ENCODE results near the gene ACVR1B.

The ACVR1B gene

DNA sequence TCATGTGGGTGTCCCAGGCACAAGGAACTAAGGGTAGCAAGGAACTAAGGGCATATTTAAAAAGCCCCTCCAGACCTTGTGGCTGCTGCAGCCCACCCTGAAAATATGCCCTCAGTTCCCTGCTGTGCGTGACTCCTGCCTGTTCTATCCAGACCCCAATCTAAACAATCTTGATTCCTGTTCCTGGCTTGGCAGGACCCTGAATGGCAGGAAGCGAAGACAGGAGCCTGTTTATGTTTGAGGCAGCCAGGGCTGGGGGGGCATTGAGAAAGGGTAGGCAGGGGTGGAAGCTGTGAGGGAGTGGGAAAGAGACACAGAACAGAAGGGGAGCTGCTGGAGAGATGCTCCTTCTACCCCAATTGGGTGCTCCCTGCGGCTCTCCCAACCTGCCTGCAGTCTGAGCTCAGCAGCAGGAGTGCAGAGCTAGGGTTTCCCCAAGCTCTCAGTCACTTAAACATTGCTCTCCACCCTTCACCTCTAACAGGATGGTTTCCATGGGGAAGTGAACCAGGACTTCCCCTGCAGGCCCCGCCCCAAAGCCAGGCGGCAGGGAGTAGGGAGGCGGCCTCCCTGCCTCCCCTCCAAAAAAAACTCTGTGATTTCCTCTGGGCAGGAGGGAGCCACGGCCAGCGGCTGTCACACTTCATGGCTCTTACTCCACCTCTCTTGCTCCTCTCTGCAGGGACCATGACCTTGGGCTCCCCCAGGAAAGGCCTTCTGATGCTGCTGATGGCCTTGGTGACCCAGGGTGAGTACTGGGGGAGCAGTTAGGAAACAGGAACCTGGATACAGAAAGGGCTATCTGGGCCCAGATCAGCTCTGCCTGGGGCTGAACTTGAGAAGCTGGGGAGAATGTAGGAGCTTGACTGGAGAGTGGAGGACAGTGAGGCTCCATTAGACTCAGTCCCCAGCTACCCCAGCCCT is 39.4 kb upstream of the ACVR1B start:
- H3K36me3 ChIP-seq (ENCODE audit: control insufficient read depth, insufficient read depth, low read length), result peaks cover 8% of the 10 kb centered on the region
- no peaks in the 10 kb centered on the region for H3K4me1 ChIP-seq (ENCODE audit: control insufficient read depth, insufficient read depth, low read length)
- H3K9ac ChIP-seq (ENCODE audit: low read length), result no peak overlapping the region
- no peak overlapping the region for H3K27ac ChIP-seq (ENCODE audit: low read depth, low read length)
- H3K4me3 ChIP-seq (ENCODE audit: low read length), result peak overlapping the region; percentile 36
- peaks cover 6% of the 10 kb centered on the region for H3K27me3 ChIP-seq (ENCODE audit: control insufficient read depth, insufficient read depth, low read length)

DNA sequence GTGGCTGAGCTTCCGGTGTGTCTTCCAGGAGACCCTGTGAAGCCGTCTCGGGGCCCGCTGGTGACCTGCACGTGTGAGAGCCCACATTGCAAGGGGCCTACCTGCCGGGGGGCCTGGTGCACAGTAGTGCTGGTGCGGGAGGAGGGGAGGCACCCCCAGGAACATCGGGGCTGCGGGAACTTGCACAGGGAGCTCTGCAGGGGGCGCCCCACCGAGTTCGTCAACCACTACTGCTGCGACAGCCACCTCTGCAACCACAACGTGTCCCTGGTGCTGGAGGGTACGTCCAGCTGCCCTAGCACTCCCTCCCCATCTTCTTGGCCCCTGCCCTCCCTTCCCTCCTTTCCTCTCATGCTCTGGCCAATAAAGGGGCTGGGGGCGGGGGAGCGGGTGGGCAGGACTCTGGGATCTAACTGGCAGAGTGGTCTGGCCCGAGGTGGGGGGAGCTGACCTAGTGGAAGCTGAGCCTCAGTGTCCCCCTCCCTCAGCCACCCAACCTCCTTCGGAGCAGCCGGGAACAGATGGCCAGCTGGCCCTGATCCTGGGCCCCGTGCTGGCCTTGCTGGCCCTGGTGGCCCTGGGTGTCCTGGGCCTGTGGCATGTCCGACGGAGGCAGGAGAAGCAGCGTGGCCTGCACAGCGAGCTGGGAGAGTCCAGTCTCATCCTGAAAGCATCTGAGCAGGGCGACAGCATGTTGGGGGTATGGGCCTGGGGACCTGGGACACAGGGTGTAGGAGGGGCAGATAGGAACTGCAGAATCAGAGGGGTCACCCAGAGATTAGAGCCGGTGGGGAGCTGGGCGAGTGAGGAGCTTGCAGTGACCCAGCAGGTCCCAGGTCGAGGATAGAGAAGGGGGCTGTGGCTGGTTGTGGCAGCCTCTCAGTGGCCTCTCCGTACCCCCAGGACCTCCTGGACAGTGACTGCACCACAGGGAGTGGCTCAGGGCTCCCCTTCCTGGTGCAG is 38.1 kb upstream of the ACVR1B start:
- no peak overlapping the region for H3K4me3 ChIP-seq (ENCODE audit: low read length)
- H3K36me3 ChIP-seq (ENCODE audit: control insufficient read depth, insufficient read depth, low read length), result peaks cover 11% of the 10 kb centered on the region
- no peak overlapping the region for H3K27ac ChIP-seq (ENCODE audit: low read depth, low read length)
- no peak overlapping the region for H3K9ac ChIP-seq (ENCODE audit: low read length)
- no peaks in the 10 kb centered on the region for H3K4me1 ChIP-seq (ENCODE audit: control insufficient read depth, insufficient read depth, low read length)
- H3K27me3 ChIP-seq (ENCODE audit: control insufficient read depth, insufficient read depth, low read length), result no peaks in the 10 kb centered on the region

DNA sequence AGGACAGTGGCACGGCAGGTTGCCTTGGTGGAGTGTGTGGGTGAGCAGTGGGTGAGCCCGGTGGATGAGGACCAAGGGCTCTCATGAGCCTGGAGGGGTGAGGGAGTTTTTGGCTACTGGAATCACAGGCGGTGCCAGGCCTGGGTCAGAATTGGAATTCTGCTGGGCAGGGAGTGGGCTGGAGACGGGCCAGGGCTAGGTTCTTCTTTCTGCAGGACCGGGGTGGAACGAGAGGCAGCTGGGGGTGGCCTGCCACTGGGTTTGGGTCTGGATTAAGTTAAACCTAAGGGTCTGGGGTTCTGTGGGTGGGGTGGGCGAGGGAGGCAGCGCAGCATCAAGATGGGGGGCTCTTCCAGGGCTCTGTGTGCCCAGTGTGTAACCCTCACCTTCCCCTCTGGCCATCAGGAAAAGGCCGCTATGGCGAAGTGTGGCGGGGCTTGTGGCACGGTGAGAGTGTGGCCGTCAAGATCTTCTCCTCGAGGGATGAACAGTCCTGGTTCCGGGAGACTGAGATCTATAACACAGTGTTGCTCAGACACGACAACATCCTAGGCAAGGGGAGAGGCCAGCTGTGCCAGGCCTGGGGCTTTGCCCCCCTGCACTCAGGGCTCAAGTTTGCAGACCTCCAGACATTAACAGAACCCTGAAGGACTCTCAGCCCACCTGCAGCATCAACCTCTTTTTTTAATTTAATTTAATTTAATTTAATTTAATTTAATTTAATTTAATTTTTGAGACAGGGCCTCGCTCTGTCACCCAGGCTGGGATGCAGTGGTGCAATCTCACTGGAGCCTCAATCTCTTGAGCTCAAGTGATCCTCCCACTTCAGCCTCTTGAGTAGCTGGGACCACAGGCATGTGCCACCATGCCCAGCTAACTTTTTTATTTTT is 37.2 kb upstream of the ACVR1B start:
- Histone ChIP-seq H3K4me3 (ENCODE audit: low read length) (no peak overlapping the region), H3K27ac (ENCODE audit: low read depth, low read length) (no peak overlapping the region), H3K27me3 (ENCODE audit: control insufficient read depth, insufficient read depth, low read length) (no peaks in the 10 kb centered on the region), H3K36me3 (ENCODE audit: control insufficient read depth, insufficient read depth, low read length) (peaks cover 11% of the 10 kb centered on the region), H3K4me1 (ENCODE audit: control insufficient read depth, insufficient read depth, low read length) (no peaks in the 10 kb centered on the region), H3K9ac (ENCODE audit: low read length) (no peak overlapping the region)

DNA sequence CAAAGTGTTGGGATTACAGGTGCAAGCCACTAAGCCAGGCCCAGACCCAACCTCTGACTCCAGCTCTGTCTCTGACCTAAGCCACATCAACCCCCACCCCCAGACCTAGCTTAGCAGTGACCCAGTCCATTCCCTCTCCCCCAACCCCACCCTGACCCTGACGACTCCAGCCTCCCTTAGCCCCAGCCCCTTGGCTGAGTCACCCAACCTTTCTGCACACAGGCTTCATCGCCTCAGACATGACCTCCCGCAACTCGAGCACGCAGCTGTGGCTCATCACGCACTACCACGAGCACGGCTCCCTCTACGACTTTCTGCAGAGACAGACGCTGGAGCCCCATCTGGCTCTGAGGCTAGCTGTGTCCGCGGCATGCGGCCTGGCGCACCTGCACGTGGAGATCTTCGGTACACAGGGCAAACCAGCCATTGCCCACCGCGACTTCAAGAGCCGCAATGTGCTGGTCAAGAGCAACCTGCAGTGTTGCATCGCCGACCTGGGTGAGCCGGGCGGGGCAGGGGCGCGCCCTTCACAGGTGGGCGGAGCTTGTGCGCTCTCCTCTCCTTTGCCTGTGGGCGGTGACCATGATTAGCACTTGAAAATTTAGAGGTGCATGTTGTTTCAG is 36.4 kb upstream of the ACVR1B start:
- Histone ChIP-seq H3K27me3 (ENCODE audit: control insufficient read depth, insufficient read depth, low read length) (no peaks in the 10 kb centered on the region), H3K9ac (ENCODE audit: low read length) (no peak overlapping the region), H3K4me1 (ENCODE audit: control insufficient read depth, insufficient read depth, low read length) (no peaks in the 10 kb centered on the region), H3K4me3 (ENCODE audit: low read length) (no peak overlapping the region), H3K27ac (ENCODE audit: low read depth, low read length) (no peak overlapping the region), H3K36me3 (ENCODE audit: control insufficient read depth, insufficient read depth, low read length) (peaks cover 11% of the 10 kb centered on the region)

DNA sequence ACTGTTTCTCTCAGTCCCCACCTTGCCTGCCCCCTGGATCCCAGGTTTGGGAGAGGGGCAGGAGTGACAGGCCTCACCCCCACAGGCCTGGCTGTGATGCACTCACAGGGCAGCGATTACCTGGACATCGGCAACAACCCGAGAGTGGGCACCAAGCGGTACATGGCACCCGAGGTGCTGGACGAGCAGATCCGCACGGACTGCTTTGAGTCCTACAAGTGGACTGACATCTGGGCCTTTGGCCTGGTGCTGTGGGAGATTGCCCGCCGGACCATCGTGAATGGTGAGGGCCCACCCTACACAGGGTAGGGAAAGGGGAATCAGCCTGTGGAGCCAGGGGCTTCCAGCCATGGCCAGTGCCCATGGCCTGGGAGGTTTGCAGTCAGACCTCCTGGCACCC is 35.5 kb upstream of the ACVR1B start:
- Histone ChIP-seq H3K4me3 (ENCODE audit: low read length) (no peak overlapping the region), H3K27ac (ENCODE audit: low read depth, low read length) (no peak overlapping the region), H3K36me3 (ENCODE audit: control insufficient read depth, insufficient read depth, low read length) (peaks cover 11% of the 10 kb centered on the region), H3K27me3 (ENCODE audit: control insufficient read depth, insufficient read depth, low read length) (no peaks in the 10 kb centered on the region), H3K4me1 (ENCODE audit: control insufficient read depth, insufficient read depth, low read length) (no peaks in the 10 kb centered on the region), H3K9ac (ENCODE audit: low read length) (no peak overlapping the region)

DNA sequence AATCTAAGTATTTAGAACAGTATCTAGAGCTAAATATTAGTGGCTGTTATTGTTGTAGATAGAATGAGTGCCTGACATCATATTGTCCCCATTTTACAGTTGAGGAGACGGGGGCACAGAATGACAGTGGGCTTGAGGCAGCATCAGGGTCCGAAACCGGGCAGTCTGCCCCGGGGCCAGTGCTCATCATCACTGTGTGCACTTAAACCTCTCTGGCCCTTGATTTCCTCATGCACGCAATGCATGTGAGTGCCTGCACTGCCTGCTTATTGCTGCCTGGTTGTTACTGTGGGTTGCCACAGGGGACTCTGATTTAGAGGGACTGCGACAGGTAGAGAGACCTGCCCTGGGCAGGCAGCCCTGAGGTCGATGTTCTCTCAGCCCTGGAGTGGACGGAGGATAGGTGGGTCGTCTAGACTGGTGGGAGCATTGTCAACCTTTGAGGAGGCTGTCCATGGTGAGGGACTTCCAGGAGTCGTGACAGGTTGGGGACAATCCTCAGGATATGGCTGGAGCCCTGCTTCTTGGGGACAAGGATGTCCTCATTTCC is 34.4 kb upstream of the ACVR1B start:
- Histone ChIP-seq H3K27me3 (ENCODE audit: control insufficient read depth, insufficient read depth, low read length) (no peaks in the 10 kb centered on the region), H3K4me1 (ENCODE audit: control insufficient read depth, insufficient read depth, low read length) (no peaks in the 10 kb centered on the region), H3K9ac (ENCODE audit: low read length) (no peak overlapping the region), H3K27ac (ENCODE audit: low read depth, low read length) (no peak overlapping the region), H3K4me3 (ENCODE audit: low read length) (no peak overlapping the region), H3K36me3 (ENCODE audit: control insufficient read depth, insufficient read depth, low read length) (peaks cover 11% of the 10 kb centered on the region)

DNA sequence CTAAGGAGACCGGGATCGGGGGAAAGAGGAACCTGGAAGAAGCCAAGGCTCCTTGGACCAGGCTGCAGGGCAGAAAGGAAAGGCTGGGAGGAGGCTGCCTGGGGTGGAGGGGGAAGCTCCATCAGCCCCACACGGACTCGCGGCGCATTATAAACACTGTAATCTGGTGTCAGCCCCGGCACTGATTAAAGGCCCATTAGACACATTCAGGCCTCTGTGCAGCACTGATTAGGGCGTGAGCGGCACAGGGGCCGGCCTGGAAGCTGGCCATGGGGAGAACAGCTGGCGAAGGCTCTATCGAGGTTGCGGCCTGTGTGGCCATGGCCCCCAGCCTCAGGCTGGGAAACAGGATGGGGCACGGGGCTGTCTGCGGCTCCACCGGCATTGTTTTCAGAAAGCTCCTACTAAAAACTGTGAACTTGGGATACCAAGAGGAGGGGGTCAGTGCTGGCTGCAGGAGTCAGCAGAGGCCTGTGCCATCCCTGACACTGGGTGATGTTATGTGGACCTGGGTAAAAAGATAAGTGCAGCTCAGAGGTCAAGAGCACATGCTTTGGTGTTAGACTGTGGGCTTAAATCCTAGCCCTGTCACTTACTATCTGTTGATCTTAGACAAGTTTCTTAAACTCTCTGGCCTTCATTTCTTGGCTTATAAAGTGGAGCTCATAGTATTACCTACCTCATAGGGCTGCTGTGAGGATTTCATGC is 33.6 kb upstream of the ACVR1B start:
- Histone ChIP-seq H3K4me1 (ENCODE audit: control insufficient read depth, insufficient read depth, low read length) (no peaks in the 10 kb centered on the region), H3K27ac (ENCODE audit: low read depth, low read length) (no peak overlapping the region), H3K36me3 (ENCODE audit: control insufficient read depth, insufficient read depth, low read length) (peaks cover 11% of the 10 kb centered on the region), H3K27me3 (ENCODE audit: control insufficient read depth, insufficient read depth, low read length) (no peaks in the 10 kb centered on the region), H3K9ac (ENCODE audit: low read length) (no peak overlapping the region), H3K4me3 (ENCODE audit: low read length) (no peak overlapping the region)

DNA sequence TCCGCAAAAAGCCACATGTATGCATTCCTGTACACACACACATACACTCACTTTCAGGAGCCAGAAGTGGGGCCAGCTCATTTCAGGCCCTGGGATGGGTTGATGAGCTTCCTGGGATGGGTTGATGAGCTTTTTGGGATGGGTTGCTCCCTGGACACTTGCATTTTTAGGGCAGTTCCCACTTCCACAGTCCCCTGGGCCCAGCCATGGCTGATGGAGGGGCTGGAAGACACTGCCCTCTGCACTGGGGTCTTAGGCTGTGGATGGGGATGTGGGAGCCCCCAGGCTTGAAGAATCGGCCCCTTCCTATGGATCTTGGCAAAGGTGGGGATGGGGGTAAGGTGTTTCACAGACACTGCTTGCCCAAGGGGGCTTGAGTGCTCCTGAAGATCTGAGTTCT is 31.5 kb upstream of the ACVR1B start:
- H3K27ac ChIP-seq (ENCODE audit: low read depth, low read length), result no peak overlapping the region
- H3K4me1 ChIP-seq (ENCODE audit: control insufficient read depth, insufficient read depth, low read length), result no peaks in the 10 kb centered on the region
- no peak overlapping the region for H3K4me3 ChIP-seq (ENCODE audit: low read length)
- no peaks in the 10 kb centered on the region for H3K27me3 ChIP-seq (ENCODE audit: control insufficient read depth, insufficient read depth, low read length)
- H3K9ac ChIP-seq (ENCODE audit: low read length), result no peak overlapping the region
- peaks cover 10% of the 10 kb centered on the region for H3K36me3 ChIP-seq (ENCODE audit: control insufficient read depth, insufficient read depth, low read length)

DNA sequence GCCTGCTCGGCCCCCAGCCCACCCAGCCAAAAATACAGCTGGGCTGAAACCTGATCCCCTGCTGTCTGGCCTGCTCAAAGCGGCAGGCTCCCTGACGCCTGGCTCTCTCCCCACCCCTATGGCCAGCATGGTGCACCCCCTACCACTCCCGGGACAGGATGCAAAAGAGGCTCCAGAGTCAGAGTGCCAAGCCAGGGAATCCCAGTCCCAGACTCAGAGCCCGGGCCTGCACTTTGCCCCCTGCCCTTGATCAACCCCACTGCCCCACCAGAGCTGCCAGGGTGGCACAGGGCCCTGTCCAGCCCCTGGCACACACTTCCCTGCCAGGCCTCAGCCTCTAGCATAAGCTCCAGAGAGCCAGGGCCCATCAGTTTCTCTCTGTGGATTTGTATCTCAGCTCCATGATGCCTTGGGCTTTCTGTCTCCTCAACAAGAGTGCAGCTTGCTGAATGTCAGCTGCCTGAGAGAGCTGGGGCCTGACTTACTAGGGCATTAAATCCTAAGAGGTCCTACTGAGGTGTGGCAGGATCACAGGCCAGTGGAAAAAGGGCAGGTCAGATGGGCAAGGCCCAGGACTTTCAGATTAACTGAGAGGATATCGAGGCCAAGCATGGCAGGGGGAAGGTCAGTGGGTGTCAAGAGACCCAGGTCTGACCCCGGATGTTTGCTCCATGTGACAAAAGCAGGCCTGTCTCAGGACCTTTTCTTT is 30.3 kb upstream of the ACVR1B start:
- H3K27ac ChIP-seq (ENCODE audit: low read depth, low read length), result no peak overlapping the region
- H3K9ac ChIP-seq (ENCODE audit: low read length), result no peak overlapping the region
- H3K4me3 ChIP-seq (ENCODE audit: low read length), result no peak overlapping the region
- no peaks in the 10 kb centered on the region for H3K27me3 ChIP-seq (ENCODE audit: control insufficient read depth, insufficient read depth, low read length)
- peaks cover 4% of the 10 kb centered on the region for H3K36me3 ChIP-seq (ENCODE audit: control insufficient read depth, insufficient read depth, low read length)
- no peaks in the 10 kb centered on the region for H3K4me1 ChIP-seq (ENCODE audit: control insufficient read depth, insufficient read depth, low read length)

DNA sequence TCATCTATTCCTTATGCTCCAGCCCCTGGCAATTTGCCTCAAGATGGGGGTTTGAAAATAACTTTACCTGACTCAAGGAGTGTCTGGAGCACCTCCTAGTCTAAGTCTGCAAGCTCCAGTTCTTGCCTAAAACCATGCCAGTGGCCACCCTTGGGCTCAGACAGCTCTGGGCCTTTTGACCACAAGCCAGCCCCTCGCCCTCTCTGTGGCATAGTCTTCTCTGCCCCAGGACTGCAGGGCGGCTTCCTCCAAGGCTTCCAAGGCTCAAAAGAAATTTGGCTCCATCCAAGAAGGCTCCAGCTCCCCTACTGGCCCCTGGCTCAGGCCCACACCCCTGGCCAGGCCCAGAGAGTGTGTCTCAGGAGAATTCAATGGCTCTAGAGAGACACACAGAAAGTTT is 29.4 kb upstream of the ACVR1B start:
- Histone ChIP-seq H3K27me3 (ENCODE audit: control insufficient read depth, insufficient read depth, low read length) (no peaks in the 10 kb centered on the region), H3K4me1 (ENCODE audit: control insufficient read depth, insufficient read depth, low read length) (no peaks in the 10 kb centered on the region), H3K9ac (ENCODE audit: low read length) (no peak overlapping the region), H3K36me3 (ENCODE audit: control insufficient read depth, insufficient read depth, low read length) (peaks cover 2% of the 10 kb centered on the region), H3K4me3 (ENCODE audit: low read length) (no peak overlapping the region), H3K27ac (ENCODE audit: low read depth, low read length) (no peak overlapping the region)
